Frontal cortex (tissue), 4 donors: ENCODE data around the gene ATOH8. TPM values are rescaled to one million over a fixed set of nuclear protein-coding genes. Genes with fewer than 3 reads are reported as not detected.

Experiments
- DNase-seq, 2 donors: peaks; one replicate each; pipeline ENCODE4 v3.0.0; 2012; ENCODE audit warnings: low spot score in 2 of 2
- FAIRE-seq: peaks from 2 replicates; lab custom pipeline; 2012; peaks lifted over from hg19 to GRCh38; lab: Jason Lieb, UNC
- total RNA-seq: library from RNA; depleted of rRNA; stranded (reverse); fragments of >200 nt; gene quantifications from one replicate; pipeline ENCODE4 v1.2.3, GENCODE V29; 2014
- donor health status: control.
- donor health status: control.
- donor health status: control.

Gene ATOH8
- total RNA-seq, 1 donor from 2014 or later: 2.0 TPM

GRCh38 chr2:85750587-85751575, 2.9 kb upstream of the ATOH8 start:
- FAIRE-seq: no peak
- peak; percentile 77 to 79 for DNase-seq

GRCh38 chr2:85751627-85752026, 2.2 kb upstream of the ATOH8 start:
- DNase-seq: no peak
- FAIRE-seq: no peak

- DNase-seq (no peak), FAIRE-seq (no peak)
Observed at GRCh38 chr2:85753035-85753524, 711 bp upstream of the ATOH8 start.

- FAIRE-seq: no peak
- peak; percentile 62 to 68 for DNase-seq
Observed at GRCh38 chr2:85754313-85755095, 713 bp downstream of the ATOH8 start.

GRCh38 chr2:85755122-85756027, 1.6 kb downstream of the ATOH8 start:
- FAIRE-seq: no peak
- no peak for DNase-seq

GRCh38 chr2:85756195-85756594, 2.4 kb downstream of the ATOH8 start:
- DNase-seq (no peak), FAIRE-seq (no peak)

GRCh38 chr2:85756822-85757435, 3.1 kb downstream of the ATOH8 start:
- FAIRE-seq: no peak
- no peak for DNase-seq

- DNase-seq (no peak), FAIRE-seq (no peak)
Observed at GRCh38 chr2:85757860-85758259, 4.1 kb downstream of the ATOH8 start.

- no peak for FAIRE-seq
Observed at GRCh38 chr2:85758361-85759256, 4.8 kb downstream of the ATOH8 start.

GRCh38 chr2:85759257-85759613, 5.4 kb downstream of the ATOH8 start:
- DNase-seq (no peak), FAIRE-seq (no peak)

More at GRCh38 chr2:85758361-85759256, 4.8 kb downstream of the ATOH8 start:
- DNase-seq: no peak

- DNase-seq: no peak
- FAIRE-seq: no peak
Observed at GRCh38 chr2:85760371-85760770, 6.6 kb downstream of the ATOH8 start.

GRCh38 chr2:85760872-85761271, 7.1 kb downstream of the ATOH8 start:
- DNase-seq: no peak
- FAIRE-seq: no peak

GRCh38 chr2:85761512-85761944, 7.7 kb downstream of the ATOH8 start:
- no peak for DNase-seq
- FAIRE-seq: no peak

GRCh38 chr2:85761946-85762345, 8.2 kb downstream of the ATOH8 start:
- FAIRE-seq (no peak), DNase-seq (no peak)

GRCh38 chr2:85763132-85763531, 9.3 kb downstream of the ATOH8 start:
- FAIRE-seq (no peak), DNase-seq (no peak)

GRCh38 chr2:85763831-85764230, 10.0 kb downstream of the ATOH8 start:
- no peak for DNase-seq
- FAIRE-seq: no peak

GRCh38 chr2:85765081-85765731, 11.4 kb downstream of the ATOH8 start:
- FAIRE-seq: no peak
- DNase-seq: no peak

- FAIRE-seq (no peak), DNase-seq (no peak)
Observed at GRCh38 chr2:85766229-85766628, 12.4 kb downstream of the ATOH8 start.
